Caco-2 (cell line): ENCODE measurements around the gene FMN1. TPM values are rescaled to one million over a fixed set of nuclear protein-coding genes. Genes with fewer than 3 reads are reported as not detected.

ENCODE experiments used
- Bru-seq: library from RNA; stranded (reverse); fragments of 400-500 nt; gene quantifications from one replicate; lab custom pipeline; 2021; lab: Mats Ljungman, UMichigan
- BruChase-seq, 2 experiments: library from RNA; stranded (reverse); fragments of 400-500 nt; gene quantifications; one replicate each; lab custom pipeline; 2021; lab: Mats Ljungman, UMichigan
- BruUV-seq: library from RNA; stranded (reverse); fragments of 400-500 nt; replicated peaks from 2 replicates; lab custom pipeline; 2021; lab: Mats Ljungman, UMichigan
- CTCF ChIA-PET: fragments of 300-600 bp; sonication (Branson Sonifier 250); formaldehyde crosslinking; loops from one replicate; lab custom pipeline; 2022; ENCODE audit warnings: antibody characterized with exemption; lab: Charles Lee
- POLR2A ChIA-PET: fragments of 300-600 bp; sonication (Branson Sonifier 250); formaldehyde crosslinking; loops from one replicate; lab custom pipeline; 2022; ENCODE audit warnings: antibody characterized with exemption; lab: Charles Lee
- DNase-seq, 2 experiments: peaks; one replicate each; pipeline versions ENCODE4 v3.0.0 to v3.0.0-alpha.2; 2020 to 2022
- H3K27me3 ChIP-seq: replicated peaks from 2 replicates; pipeline ENCODE4 v1.6.0; 2011; ENCODE audit warnings: low read length; ENCODE audit not compliant: control insufficient read depth, insufficient read depth
- H3K36me3 ChIP-seq: 2 replicates; pipeline ENCODE4 v1.5.1; 2011; ENCODE audit warnings: low read length; ENCODE audit not compliant: control insufficient read depth, insufficient read depth
- H3K4me1 ChIP-seq: fragments of 250-450 bp; sonication (Bioruptor Pico); 2 replicates; pipeline ENCODE4 v1.5.1; 2020; ENCODE audit warnings: mild to moderate bottlenecking
- H3K4me3 ChIP-seq: 2 replicates; pipeline ENCODE4 v1.5.1; 2011; ENCODE audit warnings: low read depth, mild to moderate bottlenecking, control low read depth, low read length
- H3K9me3 ChIP-seq: fragments of 250-450 bp; sonication (Bioruptor Pico); 2 replicates; pipeline ENCODE4 v1.5.1; 2020; ENCODE audit warnings: mild to moderate bottlenecking, moderate library complexity
- H3K27ac Mint-ChIP-seq: one replicate; pipeline ENCODE4 v1.8.0; 2022; ENCODE audit warnings: mixed read lengths; ENCODE audit not compliant: unreplicated experiment
- H3K27me3 Mint-ChIP-seq: one replicate; pipeline ENCODE4 v1.8.0; 2022; ENCODE audit warnings: mixed read lengths; ENCODE audit not compliant: insufficient read depth, unreplicated experiment
- H3K36me3 Mint-ChIP-seq: one replicate; pipeline ENCODE4 v1.8.0; 2022; ENCODE audit warnings: mild to moderate bottlenecking, mixed read lengths; ENCODE audit not compliant: insufficient read depth, unreplicated experiment
- H3K4me1 Mint-ChIP-seq: one replicate; pipeline ENCODE4 v1.8.0; 2022; ENCODE audit warnings: low read depth, mixed read lengths; ENCODE audit not compliant: unreplicated experiment
- H3K4me3 Mint-ChIP-seq: one replicate; pipeline ENCODE4 v1.8.0; 2022; ENCODE audit warnings: mild to moderate bottlenecking, moderate library complexity, mixed read lengths; ENCODE audit not compliant: unreplicated experiment
- H3K9me3 Mint-ChIP-seq: one replicate; pipeline ENCODE4 v1.8.0; 2022; ENCODE audit warnings: mixed read lengths; ENCODE audit not compliant: unreplicated experiment
- CTCF ChIP-seq, 2 experiments: fragments of 200-600 bp in 1 of 2; IDR thresholded peaks; 1 replicate in 1 of 2; 2 replicates in 1 of 2; pipeline versions ENCODE4 v1.5.1 to v1.8.0; 2011 to 2022; ENCODE audit warnings: antibody characterized with exemption in 1 of 2, control low read depth in 1 of 2, inconsistent platforms in 1 of 2, low read depth in 1 of 2, low read length in 1 of 2, mild to moderate bottlenecking in 1 of 2, moderate library complexity in 1 of 2; ENCODE audit not compliant: insufficient read depth in 1 of 2, severe bottlenecking in 1 of 2, unreplicated experiment in 1 of 2
- intact Hi-C: fragments of 100-400 bp; cut with micrococcal nuclease; formaldehyde crosslinking; loops from one replicate; pipeline ENCODE4 v1.10.0; 2022; ENCODE audit not compliant: unreplicated experiment
- long read RNA-seq: library from polyadenylated mRNA; stranded (forward); transcript quantifications from one replicate; pipeline ENCODE4 v2.0.0, GENCODE V29; 2022
- total RNA-seq: library from RNA; stranded (reverse); gene quantifications from 2 replicates; pipeline ENCODE4 v1.2.3, GENCODE V29; 2022

Gene FMN1, protein sequence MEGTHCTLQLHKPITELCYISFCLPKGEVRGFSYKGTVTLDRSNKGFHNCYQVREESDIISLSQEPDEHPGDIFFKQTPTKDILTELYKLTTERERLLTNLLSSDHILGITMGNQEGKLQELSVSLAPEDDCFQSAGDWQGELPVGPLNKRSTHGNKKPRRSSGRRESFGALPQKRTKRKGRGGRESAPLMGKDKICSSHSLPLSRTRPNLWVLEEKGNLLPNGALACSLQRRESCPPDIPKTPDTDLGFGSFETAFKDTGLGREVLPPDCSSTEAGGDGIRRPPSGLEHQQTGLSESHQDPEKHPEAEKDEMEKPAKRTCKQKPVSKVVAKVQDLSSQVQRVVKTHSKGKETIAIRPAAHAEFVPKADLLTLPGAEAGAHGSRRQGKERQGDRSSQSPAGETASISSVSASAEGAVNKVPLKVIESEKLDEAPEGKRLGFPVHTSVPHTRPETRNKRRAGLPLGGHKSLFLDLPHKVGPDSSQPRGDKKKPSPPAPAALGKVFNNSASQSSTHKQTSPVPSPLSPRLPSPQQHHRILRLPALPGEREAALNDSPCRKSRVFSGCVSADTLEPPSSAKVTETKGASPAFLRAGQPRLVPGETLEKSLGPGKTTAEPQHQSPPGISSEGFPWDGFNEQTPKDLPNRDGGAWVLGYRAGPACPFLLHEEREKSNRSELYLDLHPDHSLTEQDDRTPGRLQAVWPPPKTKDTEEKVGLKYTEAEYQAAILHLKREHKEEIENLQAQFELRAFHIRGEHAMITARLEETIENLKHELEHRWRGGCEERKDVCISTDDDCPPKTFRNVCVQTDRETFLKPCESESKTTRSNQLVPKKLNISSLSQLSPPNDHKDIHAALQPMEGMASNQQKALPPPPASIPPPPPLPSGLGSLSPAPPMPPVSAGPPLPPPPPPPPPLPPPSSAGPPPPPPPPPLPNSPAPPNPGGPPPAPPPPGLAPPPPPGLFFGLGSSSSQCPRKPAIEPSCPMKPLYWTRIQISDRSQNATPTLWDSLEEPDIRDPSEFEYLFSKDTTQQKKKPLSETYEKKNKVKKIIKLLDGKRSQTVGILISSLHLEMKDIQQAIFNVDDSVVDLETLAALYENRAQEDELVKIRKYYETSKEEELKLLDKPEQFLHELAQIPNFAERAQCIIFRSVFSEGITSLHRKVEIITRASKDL (N-terminal part only)
- 0.95 and 1.6 TPM in 2 replicates for total RNA-seq
- Bru-seq, nascent RNA = percentile 26 among the genes with signal in this experiment
- percentile 24 among the genes with signal in this experiment for BruChase-seq, experiment 1, labeled RNA remaining after a 2-hour chase
- BruChase-seq, experiment 2, labeled RNA remaining after a 6-hour chase = percentile 20 among the genes with signal in this experiment
- long read RNA-seq = 0 reads

DNA sequence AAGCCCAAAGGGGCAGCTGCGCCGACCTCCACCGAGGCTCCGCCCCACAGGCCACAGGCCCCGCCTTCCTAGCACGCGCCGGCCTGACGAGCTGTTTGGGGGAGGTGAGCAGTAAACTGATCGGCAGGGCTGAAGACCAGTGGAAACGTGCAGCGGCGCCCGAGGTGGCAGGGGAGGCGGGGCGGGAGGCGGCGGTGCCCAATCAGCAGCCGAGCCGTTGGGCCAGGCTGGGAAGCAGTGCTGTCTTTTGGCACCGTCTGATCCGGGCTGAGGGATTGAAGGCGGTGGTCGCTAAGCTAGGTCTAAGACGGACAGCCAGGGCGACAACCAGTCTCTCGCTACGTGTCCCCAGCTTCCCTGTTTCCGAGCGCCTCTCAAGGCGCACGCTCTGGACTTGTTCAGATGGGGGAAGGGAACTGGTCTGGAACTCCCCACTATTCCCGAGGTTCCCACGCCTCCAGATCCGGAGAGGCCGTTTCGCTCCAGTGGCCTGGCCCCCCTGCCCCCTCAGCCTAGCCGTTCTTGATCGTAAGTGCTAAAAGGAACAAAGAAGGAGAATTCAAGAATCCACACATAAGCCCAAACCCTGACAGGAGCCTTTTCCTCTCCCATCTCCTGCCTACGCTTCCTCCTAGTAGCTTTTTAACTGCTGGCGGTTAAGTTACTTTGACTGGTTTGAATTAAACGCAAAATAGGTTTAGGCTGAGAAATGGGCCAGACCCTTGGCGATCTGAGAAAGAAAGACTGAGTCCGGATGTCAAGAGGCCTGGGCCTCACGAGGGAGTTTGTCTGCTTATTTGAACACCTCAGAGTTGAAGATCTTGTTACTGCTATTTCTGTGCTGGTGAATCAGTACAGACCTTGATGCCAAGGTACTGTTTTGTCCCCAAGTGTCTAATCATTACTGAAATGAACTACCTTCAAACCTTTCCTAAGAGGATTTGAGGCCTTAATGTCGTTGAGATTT lies at the start of gene FMN1:
Gene FMN1 (minus strand): TSS at position 11 of the 967 bp plus-strand sequence. CDS start 39,800 bp downstream, outside the sequence.
- Histone ChIP-seq H3K4me3 (peak within 1 kb of the TSS; percentile 59), H3K4me1 (peaks cover 30% of the 10 kb centered on the region), H3K36me3 (no peaks in the 10 kb centered on the region), H3K9me3 (no peaks in the 10 kb centered on the region), H3K27me3 (no peaks in the 10 kb centered on the region; the same call in 1 of the 2 replicates)
- ChIA-PET CTCF (interaction anchor here (0.6 to 1.4 kb wide), 3 partner anchors 8 to 506 kb away, joined by 4 read pairs; no protein-coding TSS in a partner anchor), POLR2A (interaction anchor here (0.5 to 0.7 kb wide), 6 partner anchors 12 to 355 kb away, joined by 3 to 6 read pairs (median 4); no protein-coding TSS in a partner anchor)
- H3K27me3 Mint-ChIP-seq = no peaks in the 10 kb centered on the region
- no peak for TF ChIP-seq CTCF (IDR thresholded peaks at IDR 0.05; ENCODE audit: insufficient read depth in 1 of 2, low read depth in 1 of 2, low read length in 1 of 2, severe bottlenecking in 1 of 2, unreplicated experiment in 1 of 2)
- H3K36me3 Mint-ChIP-seq = peaks cover 4% of the 10 kb centered on the region
- H3K9me3 Mint-ChIP-seq = no peaks in the 10 kb centered on the region
- peak; percentile 95 to 97 for DNase-seq
- H3K4me1 Mint-ChIP-seq = peaks cover 26% of the 10 kb centered on the region
- H3K4me3 Mint-ChIP-seq = peak within 1 kb of the TSS; percentile 75
- H3K27ac Mint-ChIP-seq = peak within 1 kb of the TSS; percentile 82
- TSS peak; percentile 80 for BruUV-seq
- intact Hi-C loops = no loop called here

DNA sequence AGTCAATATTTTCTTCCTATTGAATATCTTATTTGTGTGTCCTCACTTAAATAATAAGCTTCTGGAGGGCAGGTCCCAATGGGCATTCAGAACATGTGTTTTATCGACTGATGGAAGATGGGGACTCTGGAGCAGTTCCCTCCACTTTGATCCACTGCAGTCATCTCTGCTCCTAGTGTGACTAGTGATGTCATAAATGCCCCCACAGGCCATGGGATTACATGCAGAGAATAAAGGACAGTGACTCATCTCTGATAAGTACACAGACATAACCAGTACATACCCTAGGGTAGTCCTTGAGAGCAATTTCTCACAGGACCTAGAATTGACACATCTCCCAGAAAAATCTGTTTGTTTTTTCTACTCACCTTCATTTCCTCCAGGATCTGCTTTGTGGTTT lies 49.4 kb upstream of the FMN1 start:
- no peak for DNase-seq
- no TSS peak for BruUV-seq
- Mint-ChIP-seq H3K4me1 (no peaks in the 10 kb centered on the region), H3K4me3 (no peak overlapping the region), H3K27ac (no peak overlapping the region), H3K9me3 (no peaks in the 10 kb centered on the region), H3K27me3 (peaks cover 6% of the 10 kb centered on the region), H3K36me3 (no peaks in the 10 kb centered on the region)
- H3K27me3 ChIP-seq = no peaks in the 10 kb centered on the region
- no peak for TF ChIP-seq CTCF (IDR thresholded peaks at IDR 0.05; ENCODE audit: insufficient read depth in 1 of 2, low read depth in 1 of 2, low read length in 1 of 2, severe bottlenecking in 1 of 2, unreplicated experiment in 1 of 2)
- no peak overlapping the region for H3K4me3 ChIP-seq
- no peaks in the 10 kb centered on the region for H3K36me3 ChIP-seq
- no peaks in the 10 kb centered on the region for H3K4me1 ChIP-seq
- POLR2A ChIA-PET = no interaction called here
- intact Hi-C loops = no loop called here
- CTCF ChIA-PET = no interaction called here
- H3K9me3 ChIP-seq = no peaks in the 10 kb centered on the region
